Right lobe of liver (tissue), 4 donors: ENCODE data around the gene PLXNA4.

ENCODE experiments used
- CTCF ChIP-seq, 4 donors: fragments of 200-600 bp in 3 of 4; fragments of 450-650 bp in 1 of 4; IDR thresholded peaks; one replicate each; pipeline versions ENCODE4 v1.5.1 to v1.8.0; 2016 to 2022; ENCODE audit warnings: antibody characterized with exemption in 4 of 4, mild to moderate bottlenecking in 2 of 4
- POLR2A ChIP-seq: fragments of 450-650 bp; IDR thresholded peaks from one replicate; pipeline ENCODE4 v1.6.1; 2017; ENCODE audit warnings: antibody characterized with exemption, mild to moderate bottlenecking
- donor health status: DM: no; HTN: no; CAD: no.
- donor health status: DM: no; HTN: no; CAD: no.
- donor health status: DM: no; HTN: yes; CAD: no.

DNA sequence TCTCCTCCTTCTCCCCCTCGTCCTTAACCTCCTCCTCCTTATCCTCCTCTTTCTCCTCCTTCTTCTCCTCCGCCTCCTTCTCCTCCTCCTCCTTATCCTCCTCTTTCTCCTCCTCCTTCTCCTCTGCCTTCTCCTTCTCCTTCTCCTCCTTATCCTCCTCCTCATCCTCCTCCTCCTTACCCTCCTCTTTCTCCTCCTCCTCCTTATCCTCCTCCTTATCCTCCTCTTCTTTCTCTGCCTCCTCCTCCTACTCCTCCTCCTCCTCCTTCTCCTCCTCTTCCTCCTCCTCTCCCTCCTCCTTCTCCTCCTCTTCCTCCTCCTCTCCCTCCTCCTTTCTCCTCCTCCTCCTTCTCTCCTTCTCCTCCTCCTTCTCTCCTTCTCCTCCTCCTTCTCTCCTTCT lies 14.5 kb downstream of the PLXNA4 start:
- TF ChIP-seq CTCF (IDR thresholded peaks at IDR 0.05) (no peak), POLR2A (no peak)
